ENCODE results near the gene VPS13D.

Gene VPS13D

DNA sequence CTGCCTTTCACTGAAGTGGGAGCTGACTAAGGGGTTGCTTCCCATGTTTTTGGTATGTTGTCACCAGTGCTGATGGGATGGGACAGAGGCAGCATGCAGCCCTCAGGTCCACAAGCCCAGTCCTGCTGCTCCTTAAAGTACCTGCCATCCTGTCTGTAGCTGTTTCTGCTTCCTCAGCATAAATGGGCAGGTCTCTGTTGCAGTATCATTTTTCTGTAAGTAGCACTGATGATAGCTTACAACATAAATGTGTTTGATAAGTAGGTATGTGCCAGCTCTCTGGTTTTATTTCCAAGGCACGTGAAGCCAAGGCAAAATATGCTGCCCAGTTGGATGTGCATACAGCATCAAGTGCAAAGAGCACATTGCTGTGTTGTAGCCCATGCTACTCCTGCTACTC, 173.0 kb downstream of the VPS13D start:
- no peak overlapping the region for H3K4me3 ChIP-seq (ENCODE audit: low read depth, low read length)
- DNase-seq (ENCODE audit: low read depth, low spot score), result no peak
- in situ Hi-C loops (cut with HindIII; ENCODE audit: low sequenced_read_pairs), result no loop called here
- TF ChIP-seq, protein P1, sequence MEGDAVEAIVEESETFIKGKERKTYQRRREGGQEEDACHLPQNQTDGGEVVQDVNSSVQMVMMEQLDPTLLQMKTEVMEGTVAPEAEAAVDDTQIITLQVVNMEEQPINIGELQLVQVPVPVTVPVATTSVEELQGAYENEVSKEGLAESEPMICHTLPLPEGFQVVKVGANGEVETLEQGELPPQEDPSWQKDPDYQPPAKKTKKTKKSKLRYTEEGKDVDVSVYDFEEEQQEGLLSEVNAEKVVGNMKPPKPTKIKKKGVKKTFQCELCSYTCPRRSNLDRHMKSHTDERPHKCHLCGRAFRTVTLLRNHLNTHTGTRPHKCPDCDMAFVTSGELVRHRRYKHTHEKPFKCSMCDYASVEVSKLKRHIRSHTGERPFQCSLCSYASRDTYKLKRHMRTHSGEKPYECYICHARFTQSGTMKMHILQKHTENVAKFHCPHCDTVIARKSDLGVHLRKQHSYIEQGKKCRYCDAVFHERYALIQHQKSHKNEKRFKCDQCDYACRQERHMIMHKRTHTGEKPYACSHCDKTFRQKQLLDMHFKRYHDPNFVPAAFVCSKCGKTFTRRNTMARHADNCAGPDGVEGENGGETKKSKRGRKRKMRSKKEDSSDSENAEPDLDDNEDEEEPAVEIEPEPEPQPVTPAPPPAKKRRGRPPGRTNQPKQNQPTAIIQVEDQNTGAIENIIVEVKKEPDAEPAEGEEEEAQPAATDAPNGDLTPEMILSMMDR (IDR thresholded peaks at IDR 0.05; ENCODE audit: low read depth, low read length), result no peak

DNA sequence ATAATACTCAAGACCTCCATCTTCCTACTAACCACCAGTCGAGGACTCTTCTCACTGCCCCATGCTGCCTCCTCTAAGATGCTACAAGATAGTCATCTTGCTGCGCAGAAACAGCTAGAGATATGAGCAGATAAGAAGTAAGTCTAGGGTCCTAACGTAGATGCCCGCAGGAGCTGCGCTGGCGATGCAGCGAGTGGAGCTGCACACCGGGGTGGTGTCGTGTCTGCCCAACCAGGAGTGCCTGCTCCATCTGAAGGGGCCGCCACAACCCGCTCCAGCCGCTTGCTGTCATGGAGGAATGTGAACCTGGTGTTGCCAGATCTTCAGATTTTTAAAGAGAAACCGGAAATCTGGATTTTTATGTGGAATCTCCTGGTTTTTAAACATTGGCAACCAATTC, 175.1 kb downstream of the VPS13D start:
- DNase-seq (ENCODE audit: low read depth, low spot score), result no peak
- no peak overlapping the region for H3K4me3 ChIP-seq (ENCODE audit: low read depth, low read length)
- TF ChIP-seq, protein P1 (IDR thresholded peaks at IDR 0.05; ENCODE audit: low read depth, low read length), result no peak
- in situ Hi-C loops (cut with HindIII; ENCODE audit: low sequenced_read_pairs), result no loop called here

DNA sequence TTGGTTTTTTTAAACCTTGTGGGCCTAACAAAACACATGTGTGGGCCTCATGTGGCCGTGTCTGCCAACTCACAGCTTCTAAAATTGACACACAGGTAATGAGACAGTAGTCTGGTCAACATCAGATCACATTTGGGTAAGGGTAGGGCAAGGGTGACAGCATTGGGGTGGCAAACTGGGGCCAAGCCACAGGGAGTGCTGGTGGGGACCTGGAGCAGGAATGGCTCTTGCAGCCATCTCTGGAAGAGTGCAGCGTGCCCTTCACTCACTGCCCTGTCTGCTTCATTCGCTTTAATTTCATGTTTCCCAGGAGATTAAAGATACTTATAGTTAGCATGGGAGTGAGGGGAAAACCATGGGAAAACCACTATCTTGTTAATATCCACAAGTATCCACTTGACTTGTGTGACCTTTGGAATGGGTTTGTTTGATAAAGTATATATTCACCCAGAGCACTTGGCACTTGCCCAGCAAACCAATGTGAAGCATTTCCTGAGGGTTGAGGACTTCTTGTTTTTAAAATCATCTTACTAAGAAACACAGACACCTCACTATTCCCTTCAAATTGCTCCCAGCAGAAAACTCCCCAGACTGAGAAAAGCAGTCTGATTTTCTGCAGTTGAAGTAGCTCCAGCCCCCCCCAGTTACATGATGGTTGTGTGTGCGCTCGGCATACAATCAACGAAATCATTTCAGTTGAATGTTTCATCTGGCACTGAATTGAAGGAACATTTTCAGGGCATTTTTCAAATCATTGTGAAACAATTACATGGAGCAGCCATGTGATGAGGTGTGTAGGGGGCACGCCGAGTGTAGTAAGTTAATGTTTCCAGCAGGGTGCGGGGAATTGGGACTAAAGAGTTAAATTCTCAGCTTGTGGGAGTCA, 175.7 kb downstream of the VPS13D start:
- no peak overlapping the region for H3K4me3 ChIP-seq (ENCODE audit: low read depth, low read length)
- in situ Hi-C loops (cut with HindIII; ENCODE audit: low sequenced_read_pairs), result no loop called here
- TF ChIP-seq, protein P1 (IDR thresholded peaks at IDR 0.05; ENCODE audit: low read depth, low read length), result peak; percentile 18
- peak; percentile 30 for DNase-seq (ENCODE audit: low read depth, low spot score)

DNA sequence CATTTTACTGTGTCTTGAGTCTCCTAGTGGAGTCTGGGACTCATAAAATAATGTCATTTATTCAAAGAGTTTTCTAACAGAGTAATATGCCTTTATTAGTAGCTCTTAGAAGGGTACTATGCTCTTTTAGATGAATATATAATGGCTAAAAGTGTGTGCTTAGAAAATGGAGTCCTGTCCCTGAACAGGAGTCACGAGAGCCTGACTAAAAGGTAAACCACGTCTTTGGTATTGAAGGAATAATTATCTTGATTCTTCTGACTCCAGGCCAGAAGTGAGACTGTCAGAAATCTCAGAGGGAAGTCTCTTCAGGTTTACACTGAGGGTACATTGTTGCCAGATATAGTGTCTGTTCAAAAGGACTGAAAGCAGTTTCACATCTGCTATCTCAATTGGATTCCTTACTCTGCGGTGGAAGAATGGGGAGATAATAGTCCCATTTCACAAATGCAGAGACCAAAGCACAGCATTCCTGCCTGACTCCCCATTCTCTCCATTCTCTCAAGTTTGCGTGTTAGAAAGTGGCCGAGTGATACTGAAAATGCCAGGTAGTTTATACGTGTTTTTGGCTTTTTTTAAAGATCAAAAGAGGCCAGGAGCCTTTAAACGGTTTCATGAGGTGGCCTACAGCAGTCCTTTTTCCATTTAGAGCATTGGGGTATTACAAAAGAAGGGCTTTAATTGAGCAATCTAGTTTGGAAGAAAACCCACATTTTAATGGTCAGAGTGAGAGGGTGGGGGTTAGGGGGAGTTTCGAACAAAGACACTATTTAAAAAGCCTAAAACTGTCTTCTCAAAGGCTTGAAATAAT, 176.6 kb downstream of the VPS13D start:
- in situ Hi-C loops (cut with HindIII; ENCODE audit: low sequenced_read_pairs), result no loop called here
- peak; percentile 26 for DNase-seq (ENCODE audit: low read depth, low spot score)
- H3K4me3 ChIP-seq (ENCODE audit: low read depth, low read length), result no peak overlapping the region
- TF ChIP-seq, protein P1 (IDR thresholded peaks at IDR 0.05; ENCODE audit: low read depth, low read length), result no peak

DNA sequence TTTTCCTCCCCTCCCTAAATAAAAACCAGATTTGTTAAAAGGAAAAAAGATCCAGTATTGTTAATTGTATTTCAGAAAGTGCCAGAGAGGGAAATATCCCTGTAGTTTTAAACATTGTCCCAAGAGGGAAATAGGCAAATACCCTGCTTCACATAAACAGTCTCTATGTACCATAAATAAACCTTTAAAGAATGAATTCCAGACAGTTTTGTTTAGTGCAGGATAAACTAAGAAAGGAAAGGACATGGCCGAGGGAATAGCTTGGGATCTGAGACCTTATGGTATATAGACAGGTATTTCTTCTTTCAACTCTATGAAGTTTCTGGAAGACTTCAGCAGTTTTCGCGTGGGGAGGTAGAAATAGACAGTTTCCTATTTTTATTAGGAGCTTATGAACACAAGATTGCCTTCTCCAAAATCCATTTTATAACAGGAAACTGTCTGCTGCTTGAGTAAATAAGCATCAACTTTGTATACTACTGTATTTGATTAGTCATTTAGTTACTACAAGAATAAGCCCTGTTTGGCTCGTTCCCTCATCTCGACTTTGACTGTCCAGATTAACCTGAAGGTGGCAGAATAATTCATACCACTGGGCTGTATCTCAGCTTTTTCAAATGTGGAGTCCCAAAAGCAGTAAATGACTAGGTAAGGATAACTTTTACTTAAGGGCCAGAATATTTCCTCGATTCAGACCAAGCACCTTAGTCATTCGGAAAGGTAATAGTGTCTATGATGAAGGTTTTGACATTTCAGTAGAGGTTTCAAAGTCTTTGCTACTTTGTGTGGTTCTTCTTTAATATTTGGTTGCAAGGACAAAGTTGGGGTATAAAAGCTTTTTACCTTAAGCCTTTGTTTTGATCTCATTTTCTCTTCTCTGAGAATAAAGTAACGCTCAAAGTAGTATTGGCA, 177.5 kb downstream of the VPS13D start:
- in situ Hi-C loops (cut with HindIII; ENCODE audit: low sequenced_read_pairs), result no loop called here
- TF ChIP-seq, protein P1 (IDR thresholded peaks at IDR 0.05; ENCODE audit: low read depth, low read length), result peak; percentile 46
- H3K4me3 ChIP-seq (ENCODE audit: low read depth, low read length), result no peak overlapping the region
- peak; percentile 72 for DNase-seq (ENCODE audit: low read depth, low spot score)

DNA sequence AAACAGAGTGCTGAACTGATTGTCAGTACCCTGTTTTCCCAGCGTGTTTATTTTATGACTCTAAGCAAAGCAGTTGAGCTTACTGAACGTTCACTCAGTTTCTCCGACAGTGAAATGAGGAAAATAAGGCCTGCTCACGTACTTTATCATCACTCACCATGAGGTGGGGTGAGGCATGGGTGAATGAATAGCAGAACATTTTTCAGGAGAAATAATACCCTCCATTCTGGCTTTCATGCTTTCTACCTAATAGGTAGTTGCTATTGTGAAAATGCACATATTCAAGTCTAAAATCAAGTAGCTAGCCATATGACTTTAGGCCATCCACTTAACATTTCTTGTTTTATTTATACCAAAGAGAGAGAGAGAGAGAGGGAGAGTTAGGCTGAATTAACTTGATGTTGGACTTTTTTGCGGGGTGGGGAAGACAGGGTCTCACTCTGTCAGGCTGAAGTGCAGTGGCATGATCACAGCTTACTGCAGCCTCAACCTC, 178.2 kb downstream of the VPS13D start:
- TF ChIP-seq, protein P1 (IDR thresholded peaks at IDR 0.05; ENCODE audit: low read depth, low read length), result no peak
- no peak overlapping the region for H3K4me3 ChIP-seq (ENCODE audit: low read depth, low read length)
- in situ Hi-C loops (cut with HindIII; ENCODE audit: low sequenced_read_pairs), result no loop called here
- no peak for DNase-seq (ENCODE audit: low read depth, low spot score)
